Measurements from ENCODE around the gene CDK18.

The CDK18 gene

GRCh38 chr1:205506409-205507200, 2.1 kb downstream of the CDK18 start:
- no peaks in the 10 kb centered on the region for H3K27me3 Mint-ChIP-seq
- peaks cover 10% of the 10 kb centered on the region for H3K4me1 Mint-ChIP-seq
- no peak overlapping the region for H3K27ac Mint-ChIP-seq
- H3K36me3 Mint-ChIP-seq (ENCODE audit: low read depth) = no peaks in the 10 kb centered on the region
- no peak overlapping the region for H3K4me3 Mint-ChIP-seq
- DNase-seq = no peak
- no peak for ATAC-seq
- no peaks in the 10 kb centered on the region for H3K9me3 Mint-ChIP-seq

GRCh38 chr1:205508227-205508714, 3.8 kb downstream of the CDK18 start:
- peaks cover 16% of the 10 kb centered on the region for H3K4me1 Mint-ChIP-seq
- H3K4me3 Mint-ChIP-seq = no peak overlapping the region
- ATAC-seq = no peak

GRCh38 chr1:205510308-205510950, 6.0 kb downstream of the CDK18 start:
- no peak overlapping the region for H3K4me3 Mint-ChIP-seq
- no peaks in the 10 kb centered on the region for H3K9me3 Mint-ChIP-seq
- peaks cover 16% of the 10 kb centered on the region for H3K4me1 Mint-ChIP-seq
- no peak for ATAC-seq
- no peaks in the 10 kb centered on the region for H3K27me3 Mint-ChIP-seq
- no peak overlapping the region for H3K27ac Mint-ChIP-seq
- DNase-seq = no peak
- H3K36me3 Mint-ChIP-seq (ENCODE audit: low read depth) = no peaks in the 10 kb centered on the region

More at GRCh38 chr1:205508227-205508714, 3.8 kb downstream of the CDK18 start:
- no peaks in the 10 kb centered on the region for H3K27me3 Mint-ChIP-seq
- no peaks in the 10 kb centered on the region for H3K36me3 Mint-ChIP-seq (ENCODE audit: low read depth)
- no peak for DNase-seq
- no peaks in the 10 kb centered on the region for H3K9me3 Mint-ChIP-seq
- no peak overlapping the region for H3K27ac Mint-ChIP-seq

GRCh38 chr1:205510951-205511330, 6.5 kb downstream of the CDK18 start:
- no peak overlapping the region for H3K4me3 Mint-ChIP-seq
- H3K4me1 Mint-ChIP-seq = peaks cover 15% of the 10 kb centered on the region
- no peaks in the 10 kb centered on the region for H3K9me3 Mint-ChIP-seq
- no peaks in the 10 kb centered on the region for H3K36me3 Mint-ChIP-seq (ENCODE audit: low read depth)
- H3K27ac Mint-ChIP-seq = no peak overlapping the region
- no peaks in the 10 kb centered on the region for H3K27me3 Mint-ChIP-seq
- ATAC-seq (no peak), DNase-seq (no peak)

GRCh38 chr1:205512059-205513045, 7.9 kb downstream of the CDK18 start:
- Mint-ChIP-seq H3K27me3 (no peaks in the 10 kb centered on the region), H3K27ac (no peak overlapping the region), H3K4me3 (no peak overlapping the region), H3K36me3 (ENCODE audit: low read depth) (no peaks in the 10 kb centered on the region), H3K9me3 (no peaks in the 10 kb centered on the region), H3K4me1 (peaks cover 15% of the 10 kb centered on the region)
- DNase-seq = no peak
- peak; percentile 26 for ATAC-seq

- no peak for DNase-seq
- ATAC-seq = no peak
- no peaks in the 10 kb centered on the region for H3K9me3 Mint-ChIP-seq
- H3K4me1 Mint-ChIP-seq = peaks cover 15% of the 10 kb centered on the region
- H3K27ac Mint-ChIP-seq = no peak overlapping the region
- H3K27me3 Mint-ChIP-seq = no peaks in the 10 kb centered on the region
- no peaks in the 10 kb centered on the region for H3K36me3 Mint-ChIP-seq (ENCODE audit: low read depth)
- H3K4me3 Mint-ChIP-seq = no peak overlapping the region
These were observed 9.3 kb downstream of the CDK18 start for GRCh38 chr1:205513774-205514173.

GRCh38 chr1:205514211-205515142, 10.0 kb downstream of the CDK18 start:
- Mint-ChIP-seq H3K27ac (peak overlapping the region; percentile 5), H3K27me3 (no peaks in the 10 kb centered on the region), H3K4me1 (peaks cover 15% of the 10 kb centered on the region), H3K4me3 (no peak overlapping the region), H3K9me3 (no peaks in the 10 kb centered on the region), H3K36me3 (ENCODE audit: low read depth) (no peaks in the 10 kb centered on the region)
- ATAC-seq = peak; percentile 69
- no peak for DNase-seq

- ATAC-seq = no peak
- no peaks in the 10 kb centered on the region for H3K9me3 Mint-ChIP-seq
- H3K36me3 Mint-ChIP-seq (ENCODE audit: low read depth) = no peaks in the 10 kb centered on the region
- H3K4me1 Mint-ChIP-seq = peaks cover 15% of the 10 kb centered on the region
- H3K27me3 Mint-ChIP-seq = no peaks in the 10 kb centered on the region
- no peak for DNase-seq
- H3K4me3 Mint-ChIP-seq = no peak overlapping the region
- no peak overlapping the region for H3K27ac Mint-ChIP-seq
These were observed 11.3 kb downstream of the CDK18 start for GRCh38 chr1:205515781-205516253.

- Mint-ChIP-seq H3K4me3 (no peak overlapping the region), H3K27me3 (no peaks in the 10 kb centered on the region), H3K4me1 (peaks cover 15% of the 10 kb centered on the region), H3K9me3 (no peaks in the 10 kb centered on the region), H3K27ac (no peak overlapping the region), H3K36me3 (ENCODE audit: low read depth) (no peaks in the 10 kb centered on the region)
- ATAC-seq = no peak
- DNase-seq = no peak
These were observed 11.9 kb downstream of the CDK18 start for GRCh38 chr1:205516362-205516761.

GRCh38 chr1:205517288-205517687, 12.8 kb downstream of the CDK18 start:
- H3K27ac Mint-ChIP-seq = no peak overlapping the region
- DNase-seq = no peak

GRCh38 chr1:205517763-205518162, 13.3 kb downstream of the CDK18 start:
- H3K9me3 Mint-ChIP-seq = no peaks in the 10 kb centered on the region
- no peaks in the 10 kb centered on the region for H3K36me3 Mint-ChIP-seq (ENCODE audit: low read depth)
- no peak overlapping the region for H3K4me3 Mint-ChIP-seq
- no peaks in the 10 kb centered on the region for H3K27me3 Mint-ChIP-seq
- ATAC-seq (no peak), DNase-seq (no peak)
- H3K4me1 Mint-ChIP-seq = peaks cover 9% of the 10 kb centered on the region
- H3K27ac Mint-ChIP-seq = no peak overlapping the region

More at GRCh38 chr1:205517288-205517687, 12.8 kb downstream of the CDK18 start:
- H3K27me3 Mint-ChIP-seq = no peaks in the 10 kb centered on the region
- H3K9me3 Mint-ChIP-seq = no peaks in the 10 kb centered on the region
- H3K4me3 Mint-ChIP-seq = no peak overlapping the region
- no peaks in the 10 kb centered on the region for H3K36me3 Mint-ChIP-seq (ENCODE audit: low read depth)
- peaks cover 10% of the 10 kb centered on the region for H3K4me1 Mint-ChIP-seq
- ATAC-seq = no peak

GRCh38 chr1:205518661-205519540, 14.4 kb downstream of the CDK18 start:
- DNase-seq = no peak
- Mint-ChIP-seq H3K9me3 (no peaks in the 10 kb centered on the region), H3K4me3 (no peak overlapping the region), H3K4me1 (peaks cover 8% of the 10 kb centered on the region), H3K27ac (no peak overlapping the region), H3K36me3 (ENCODE audit: low read depth) (no peaks in the 10 kb centered on the region), H3K27me3 (no peaks in the 10 kb centered on the region)
- ATAC-seq = no peak
